GM19239 (cell line): ENCODE data around the gene TMEM184B.

Experiments
- DNase-seq: peaks from one replicate; pipeline ENCODE4 v3.0.0; 2011; ENCODE audit warnings: low spot score; ENCODE audit not compliant: insufficient read length
- FAIRE-seq: peaks from 2 replicates; lab custom pipeline; 2011; peaks lifted over from hg19 to GRCh38; lab: Jason Lieb, UNC

The TMEM184B gene

GRCh38 chr22:38232196-38232595, 40.6 kb downstream of the TMEM184B start:
- DNase-seq (no peak), FAIRE-seq (no peak)

- FAIRE-seq, result no peak
Measured at GRCh38 chr22:38230916-38231315, 41.9 kb downstream of the TMEM184B start.

GRCh38 chr22:38230108-38230825, 42.5 kb downstream of the TMEM184B start:
- peak; percentile 68 for FAIRE-seq
- DNase-seq, result peak; percentile 54

More at GRCh38 chr22:38230916-38231315, 41.9 kb downstream of the TMEM184B start:
- no peak for DNase-seq

- FAIRE-seq (no peak), DNase-seq (no peak)
Measured at GRCh38 chr22:38228873-38229740, 43.7 kb downstream of the TMEM184B start.

GRCh38 chr22:38228326-38228872, 44.4 kb downstream of the TMEM184B start:
- no peak for FAIRE-seq
- DNase-seq, result no peak

GRCh38 chr22:38226853-38227649, 45.8 kb downstream of the TMEM184B start:
- FAIRE-seq (no peak), DNase-seq (no peak)

- DNase-seq (no peak), FAIRE-seq (no peak)
Measured at GRCh38 chr22:38223289-38223960, 49.4 kb downstream of the TMEM184B start.

- no peak for FAIRE-seq
- DNase-seq, result no peak
Measured at GRCh38 chr22:38222797-38223119, 50.1 kb downstream of the TMEM184B start.

GRCh38 chr22:38221908-38222796, 50.7 kb downstream of the TMEM184B start:
- FAIRE-seq, result no peak

GRCh38 chr22:38221407-38221806, 51.4 kb downstream of the TMEM184B start:
- DNase-seq, result no peak
- no peak for FAIRE-seq

More at GRCh38 chr22:38221908-38222796, 50.7 kb downstream of the TMEM184B start:
- no peak for DNase-seq

GRCh38 chr22:38220653-38221386, 52.0 kb downstream of the TMEM184B start:
- DNase-seq (no peak), FAIRE-seq (no peak)

GRCh38 chr22:38220163-38220562, 52.6 kb downstream of the TMEM184B start:
- DNase-seq, result no peak
- no peak for FAIRE-seq

- FAIRE-seq (no peak), DNase-seq (no peak)
Measured at GRCh38 chr22:38219632-38220031, 53.2 kb downstream of the TMEM184B start.

- FAIRE-seq (no peak), DNase-seq (no peak)
Measured at GRCh38 chr22:38218661-38219622, 53.9 kb downstream of the TMEM184B start.

- DNase-seq (no peak), FAIRE-seq (no peak)
Measured at GRCh38 chr22:38215156-38216038, 57.4 kb downstream of the TMEM184B start.
